IMR-90 (cell line): ENCODE results near the gene C11orf97. TPM values are rescaled to one million over a fixed set of nuclear protein-coding genes. Genes with fewer than 3 reads are reported as not detected.

Experiments used
- ATAC-seq: fragments of 200-7000 bp; cut with Tn5 transposase; 2 replicates; pipeline ENCODE4 v1.9.1; 2020; ENCODE audit warnings: low read depth, mild to moderate bottlenecking, moderate library complexity
- BruUV-seq: library from RNA; stranded (reverse); fragments of 400-500 nt; replicated peaks from 2 replicates; lab custom pipeline; 2021; lab: Mats Ljungman, UMichigan
- CTCF ChIA-PET: fragments of 300-600 bp; formaldehyde crosslinking; extraction: SDS; loops from one replicate; lab custom pipeline; 2021; ENCODE audit warnings: antibody characterized with exemption; lab: Yijun Ruan, JAX
- POLR2A ChIA-PET: fragments of 300-600 bp; sonication (Branson Sonifier 250); formaldehyde crosslinking; loops from one replicate; lab custom pipeline; 2022; ENCODE audit warnings: antibody characterized with exemption; ENCODE audit not compliant: unreplicated experiment; lab: Charles Lee
- DNase-seq: peaks from one replicate; pipeline ENCODE4 v3.0.0; 2013
- H2AFZ ChIP-seq: replicated peaks from 2 replicates; pipeline ENCODE3; 2013; ENCODE audit warnings: low read length, mild to moderate bottlenecking; ENCODE audit not compliant: poor library complexity
- H2AK5ac ChIP-seq: 2 replicates; pipeline ENCODE4 v1.6.1; 2013; ENCODE audit warnings: low read depth, low read length, inconsistent platforms
- H2AK9ac ChIP-seq: replicated peaks from 2 replicates; pipeline ENCODE3; 2013; ENCODE audit warnings: mild to moderate bottlenecking, low read depth, low read length, moderate library complexity; ENCODE audit not compliant: poor library complexity
- H2BK120ac ChIP-seq: 2 replicates; pipeline ENCODE4 v1.6.1; 2013; ENCODE audit warnings: low read depth, low read length, inconsistent platforms
- H2BK15ac ChIP-seq: 3 replicates; pipeline ENCODE4 v1.6.1; 2013; ENCODE audit warnings: low read depth, low read length, inconsistent platforms
- H2BK20ac ChIP-seq: 2 replicates; pipeline ENCODE4 v1.6.1; 2013; ENCODE audit warnings: low read depth, mild to moderate bottlenecking, inconsistent platforms, low read length, moderate library complexity
- H2BK5ac ChIP-seq: 2 replicates; pipeline ENCODE4 v1.6.1; 2013; ENCODE audit warnings: mild to moderate bottlenecking, low read depth, low read length, inconsistent platforms; ENCODE audit not compliant: poor library complexity, severe bottlenecking
- H3K14ac ChIP-seq: replicated peaks from 2 replicates; pipeline ENCODE4 v1.6.1; 2013; ENCODE audit warnings: low read depth, low read length, inconsistent platforms
- H3K18ac ChIP-seq: 2 replicates; pipeline ENCODE4 v1.6.1; 2013; ENCODE audit warnings: low read depth, low read length, control low read depth
- H3K23ac ChIP-seq: 2 replicates; pipeline ENCODE4 v1.6.1; 2013; ENCODE audit warnings: low read depth, low read length, inconsistent platforms
- H3K27ac ChIP-seq: 2 replicates; pipeline ENCODE4 v1.5.1; 2013; ENCODE audit warnings: mild to moderate bottlenecking, control low read depth, low read length; ENCODE audit not compliant: insufficient read depth
- H3K27me3 ChIP-seq: 2 replicates; pipeline ENCODE4 v1.6.1; 2013; ENCODE audit warnings: low read length; ENCODE audit not compliant: control insufficient read depth, insufficient read depth
- H3K36me3 ChIP-seq: 2 replicates; pipeline ENCODE4 v1.6.1; 2013; ENCODE audit warnings: low read length, mixed read lengths; ENCODE audit not compliant: control insufficient read depth, insufficient read depth
- H3K4ac ChIP-seq: 2 replicates; pipeline ENCODE4 v1.6.1; 2013; ENCODE audit warnings: low read depth, low read length, inconsistent platforms
- H3K4me1 ChIP-seq: 2 replicates; pipeline ENCODE4 v1.6.1; 2013; ENCODE audit warnings: low read length, mixed read lengths; ENCODE audit not compliant: control insufficient read depth, insufficient read depth
- H3K4me2 ChIP-seq: 2 replicates; pipeline ENCODE4 v1.6.1; 2013; ENCODE audit warnings: low read depth, mild to moderate bottlenecking, control low read depth, low read length, moderate library complexity
- H3K4me3 ChIP-seq: 2 replicates; pipeline ENCODE4 v1.5.1; 2013; ENCODE audit warnings: low read depth, mild to moderate bottlenecking, control low read depth, low read length, moderate library complexity; ENCODE audit not compliant: insufficient read depth
- H3K56ac ChIP-seq: 2 replicates; pipeline ENCODE4 v1.6.1; 2013; ENCODE audit warnings: low read length, inconsistent platforms; ENCODE audit not compliant: insufficient read depth; ENCODE audit errors: extremely low read depth
- H3K79me1 ChIP-seq, 2 experiments: 2 replicates each; pipeline ENCODE4 v1.6.1; 2013; ENCODE audit warnings: low read length in 2 of 2, inconsistent platforms in 1 of 2, low read depth in 1 of 2
- H3K9ac ChIP-seq: 2 replicates; pipeline ENCODE4 v1.6.1; 2013; ENCODE audit warnings: low read depth, low read length, control low read depth
- H3K9me1 ChIP-seq: 2 replicates; pipeline ENCODE4 v1.6.1; 2013; ENCODE audit warnings: low read length, inconsistent platforms; ENCODE audit not compliant: insufficient read depth
- H3K9me3 ChIP-seq: 2 replicates; pipeline ENCODE4 v1.6.1; 2013; ENCODE audit warnings: low read length; ENCODE audit not compliant: control insufficient read depth, insufficient read depth
- H4K20me1 ChIP-seq: 2 replicates; pipeline ENCODE4 v1.6.1; 2013; ENCODE audit warnings: low read length, inconsistent platforms; ENCODE audit not compliant: insufficient read depth
- H4K5ac ChIP-seq: 2 replicates; pipeline ENCODE4 v1.6.1; 2013; ENCODE audit warnings: mild to moderate bottlenecking, low read depth, low read length, control low read depth
- H4K8ac ChIP-seq, 2 experiments: 2 replicates each; pipeline ENCODE4 v1.6.1; 2013; ENCODE audit warnings: low read depth in 2 of 2, low read length in 2 of 2, control low read depth in 1 of 2, inconsistent platforms in 1 of 2
- H4K91ac ChIP-seq: 2 replicates; pipeline ENCODE4 v1.6.1; 2013; ENCODE audit warnings: low read depth, low read length, inconsistent platforms; ENCODE audit not compliant: insufficient read depth
- BHLHE40 ChIP-seq: fragments of 150-350 bp; IDR thresholded peaks from 2 replicates; pipeline ENCODE4 v1.6.1; 2016; ENCODE audit warnings: mild to moderate bottlenecking, low read depth, low read length
- CEBPB ChIP-seq: IDR thresholded peaks from 2 replicates; pipeline ENCODE4 v1.6.1; 2012; ENCODE audit warnings: low read depth, low read length, improper control_type of control experiment
- CHD1 ChIP-seq: IDR thresholded peaks from 2 replicates; pipeline ENCODE4 v1.6.1; 2012; ENCODE audit warnings: low read depth, low read length, improper control_type of control experiment
- CTCF ChIP-seq: conservative IDR thresholded peaks from 2 replicates; pipeline ENCODE4 v1.5.1; 2012; ENCODE audit warnings: mild to moderate bottlenecking, low read depth, low read length, improper control_type of control experiment
- FOS ChIP-seq: fragments of 150-350 bp; IDR thresholded peaks from 2 replicates; pipeline ENCODE4 v1.6.1; 2016; ENCODE audit warnings: low read depth, low read length
- MAFK ChIP-seq: IDR thresholded peaks from 2 replicates; pipeline ENCODE4 v1.6.1; 2012; ENCODE audit warnings: low read depth, low read length, improper control_type of control experiment
- MAZ ChIP-seq: IDR thresholded peaks from 2 replicates; pipeline ENCODE4 v1.6.1; 2012; ENCODE audit warnings: low read depth, mild to moderate bottlenecking, low read length, improper control_type of control experiment, moderate library complexity, borderline replicate concordance
- MXI1 ChIP-seq: IDR thresholded peaks from 2 replicates; pipeline ENCODE4 v1.6.1; 2012; ENCODE audit warnings: low read depth, mild to moderate bottlenecking, low read length, moderate library complexity, borderline replicate concordance
- NFE2L2 ChIP-seq: fragments of 150-350 bp; IDR thresholded peaks from 2 replicates; pipeline ENCODE4 v1.6.1; 2016; ENCODE audit warnings: low read depth, mild to moderate bottlenecking, low read length
- POLR2A ChIP-seq: IDR thresholded peaks from 2 replicates; pipeline ENCODE4 v1.6.1; 2012; ENCODE audit warnings: mild to moderate bottlenecking, low read depth, low read length
- RAD21 ChIP-seq: IDR thresholded peaks from 2 replicates; pipeline ENCODE4 v1.6.1; 2012; ENCODE audit warnings: low read length, improper control_type of control experiment
- RCOR1 ChIP-seq: IDR thresholded peaks from 2 replicates; pipeline ENCODE4 v1.6.1; 2012; ENCODE audit warnings: mild to moderate bottlenecking, low read length, improper control_type of control experiment; ENCODE audit not compliant: insufficient replicate concordance
- RFX5 ChIP-seq: IDR thresholded peaks from 2 replicates; pipeline ENCODE4 v1.8.0; 2012; ENCODE audit warnings: low read depth, mild to moderate bottlenecking, low read length, moderate library complexity
- SMC3 ChIP-seq: fragments of 150-350 bp; IDR thresholded peaks from 2 replicates; pipeline ENCODE4 v1.6.1; 2016; ENCODE audit warnings: low read depth, mild to moderate bottlenecking, antibody characterized with exemption, low read length, moderate library complexity
- USF2 ChIP-seq: fragments of 150-350 bp; IDR thresholded peaks from 2 replicates; pipeline ENCODE4 v1.6.1; 2017; ENCODE audit warnings: mild to moderate bottlenecking, antibody characterized with exemption, low read length, low read depth
- WGBS, 2 experiments: methylation state at CpG; one replicate each; pipeline versions ENCODE4 v1.1.5 to v1.1.7; 2013; ENCODE audit warnings: missing lambda C conversion rate in 2 of 2; ENCODE audit not compliant: insufficient read length in 1 of 2; ENCODE audit errors: extremely low coverage in 2 of 2; 5-methylcytosine and 5-hydroxymethylcytosine counted together
- dilution Hi-C: fragments of 300-500 bp; cut with HindIII; formaldehyde crosslinking; loops from one replicate; pipeline ENCODE4 v1.14.3; 2018; ENCODE audit warnings: low sequenced_read_pairs; ENCODE audit not compliant: unreplicated experiment
- in situ Hi-C: fragments of 300-500 bp; cut with MboI; formaldehyde crosslinking; loops from 3 replicates; pipeline ENCODE4 v1.14.3; 2019; ENCODE audit warnings: low sequenced_read_pairs, inconsistent platforms, mixed read lengths
- intact Hi-C: fragments of 100-400 bp; cut with micrococcal nuclease; formaldehyde crosslinking; loops from 2 replicates; pipeline ENCODE4 v1.10.0; 2022
- polyA plus RNA-seq, 3 experiments: library from polyadenylated mRNA; depleted of rRNA; stranded (reverse); fragments of >200 nt; gene quantifications; 2 replicates each; pipeline ENCODE4 v1.2.3, GENCODE V29; 2012; ENCODE audit warnings: low replicate concordance in 1 of 3
- total RNA-seq: library from RNA; depleted of rRNA; stranded (reverse); fragments of >200 nt; gene quantifications from 2 replicates; pipeline ENCODE4 v1.2.3, GENCODE V29; 2012

The C11orf97 gene
- total and polyA plus RNA-seq, 2 of the 4 experiments (the other 2 are of a cell fraction): not detected

GRCh38 chr11:94493281-94494125, 18.8 kb upstream of the C11orf97 start, which contains the start of the genes ANKRD49 and MRE11:
Gene ANKRD49, plus strand, starts transcription at chr11:94493984. Its CDS starts 2,710 bp downstream, at chr11:94496694.
Gene MRE11, minus strand, starts transcription at chr11:94493844. Its CDS starts 1,043 bp downstream, at chr11:94492801.
- no peak within 1 kb of the TSS for H2BK20ac ChIP-seq
- H4K20me1 ChIP-seq: no peaks in the 10 kb centered on the region
- no peaks in the 10 kb centered on the region for H3K4me1 ChIP-seq
- H4K91ac ChIP-seq: 0 out of 2 replicates have a peak within 1 kb of the TSS, but pooled peaks have one; percentile 38
- peak within 1 kb of the TSS; percentile 52 for H2BK5ac ChIP-seq
- peak within 1 kb of the TSS; percentile 87 for H3K23ac ChIP-seq
- POLR2A ChIA-PET: interaction anchor here (0.6 kb wide), 1 partner anchor 1744 kb away, joined by 4 read pairs; no protein-coding TSS in a partner anchor
- H3K14ac ChIP-seq: peak within 1 kb of the TSS; percentile 88
- no peak within 1 kb of the TSS for H2BK15ac ChIP-seq
- in situ Hi-C loops: no loop called here
- 0% methylated on average over 30 of the region's 55 CpGs; no CpG with 5 or more reads in 1 of the 2 experiments for WGBS, 2 experiments
- peak within 1 kb of the TSS; percentile 89 for H3K56ac ChIP-seq
- peak within 1 kb of the TSS; percentile 95 for H3K9ac ChIP-seq
- peak within 1 kb of the TSS; percentile 84 for H3K4me2 ChIP-seq
- DNase-seq: peak; percentile 98
- no peak within 1 kb of the TSS for H2AK5ac ChIP-seq
- peaks cover 7% of the 10 kb centered on the region for H3K36me3 ChIP-seq
- CTCF ChIA-PET: interaction anchor here (0.6 kb wide), 1 partner anchor 18 kb away, joined by 3 read pairs; no protein-coding TSS in a partner anchor
- peaks cover 13 to 25% of the 10 kb centered on the region in 2 experiments; a peak in 3 of 4 replicates for H3K79me1 ChIP-seq
- BruUV-seq: no TSS peak
- intact Hi-C loops: loop anchor here (2.0 to 10.0 kb wide), 4 partner anchors 169 to 573 kb away; no protein-coding TSS in a partner anchor
- dilution Hi-C loops: no loop called here
- peak; percentile 100 for ATAC-seq
- peak within 1 kb of the TSS; percentile 60 for H3K27ac ChIP-seq
- no peak within 1 kb of the TSS for H3K18ac ChIP-seq
- no peaks in the 10 kb centered on the region for H3K27me3 ChIP-seq
- no peak within 1 kb of the TSS; the same call in 1 of the 2 replicates for H2BK120ac ChIP-seq
- H2AK9ac ChIP-seq: peak within 1 kb of the TSS; percentile 74
- peak within 1 kb of the TSS; percentile 99 for H2AFZ ChIP-seq
- no peaks in the 10 kb centered on the region for H3K9me1 ChIP-seq
- peak within 1 kb of the TSS; percentile 77 for H3K4me3 ChIP-seq
- H3K4ac ChIP-seq: peak within 1 kb of the TSS; percentile 84
- H3K9me3 ChIP-seq: no peaks in the 10 kb centered on the region
- peak within 1 kb of the TSS; percentile 82 to 87 for H4K8ac ChIP-seq
- H4K5ac ChIP-seq: peak within 1 kb of the TSS; percentile 25
- TF ChIP-seq MAFK (peak; percentile 15; the same call in 1 of the 2 replicates), USF2 (peak; percentile 27; the same call in 1 of the 2 replicates), CTCF (no peak), CEBPB (no peak), CHD1 (no peak), RAD21 (no peak), MAZ (no peak), RFX5 (no peak), BHLHE40 (no peak), SMC3 (no peak), RCOR1 (no peak), FOS (no peak), NFE2L2 (no peak), MXI1 (peak; percentile 51; the same call in 1 of the 2 replicates), POLR2A (peak; percentile 68; the same call in 1 of the 2 replicates)
